IMR-90 (cell line): Measurements from ENCODE around the gene INO80. TPM values are rescaled to one million over a fixed set of nuclear protein-coding genes. Genes with fewer than 3 reads are reported as not detected.

Source experiments
- ATAC-seq: fragments of 200-7000 bp; cut with Tn5 transposase; 2 replicates; pipeline ENCODE4 v1.9.1; 2020; ENCODE audit warnings: low read depth, mild to moderate bottlenecking, moderate library complexity
- BruUV-seq: library from RNA; stranded (reverse); fragments of 400-500 nt; replicated peaks from 2 replicates; lab custom pipeline; 2021; lab: Mats Ljungman, UMichigan
- CTCF ChIA-PET: fragments of 300-600 bp; formaldehyde crosslinking; extraction: SDS; loops from one replicate; lab custom pipeline; 2021; ENCODE audit warnings: antibody characterized with exemption; lab: Yijun Ruan, JAX
- POLR2A ChIA-PET: fragments of 300-600 bp; sonication (Branson Sonifier 250); formaldehyde crosslinking; loops from one replicate; lab custom pipeline; 2022; ENCODE audit warnings: antibody characterized with exemption; ENCODE audit not compliant: unreplicated experiment; lab: Charles Lee
- DNase-seq: peaks from one replicate; pipeline ENCODE4 v3.0.0; 2013
- H2AFZ ChIP-seq: replicated peaks from 2 replicates; pipeline ENCODE3; 2013; ENCODE audit warnings: low read length, mild to moderate bottlenecking; ENCODE audit not compliant: poor library complexity
- H2AK5ac ChIP-seq: 2 replicates; pipeline ENCODE4 v1.6.1; 2013; ENCODE audit warnings: low read depth, low read length, inconsistent platforms
- H2AK9ac ChIP-seq: replicated peaks from 2 replicates; pipeline ENCODE3; 2013; ENCODE audit warnings: mild to moderate bottlenecking, low read depth, low read length, moderate library complexity; ENCODE audit not compliant: poor library complexity
- H2BK120ac ChIP-seq: 2 replicates; pipeline ENCODE4 v1.6.1; 2013; ENCODE audit warnings: low read depth, low read length, inconsistent platforms
- H2BK15ac ChIP-seq: 3 replicates; pipeline ENCODE4 v1.6.1; 2013; ENCODE audit warnings: low read depth, low read length, inconsistent platforms
- H2BK20ac ChIP-seq: 2 replicates; pipeline ENCODE4 v1.6.1; 2013; ENCODE audit warnings: low read depth, mild to moderate bottlenecking, inconsistent platforms, low read length, moderate library complexity
- H2BK5ac ChIP-seq: 2 replicates; pipeline ENCODE4 v1.6.1; 2013; ENCODE audit warnings: mild to moderate bottlenecking, low read depth, low read length, inconsistent platforms; ENCODE audit not compliant: poor library complexity, severe bottlenecking
- H3K14ac ChIP-seq: replicated peaks from 2 replicates; pipeline ENCODE4 v1.6.1; 2013; ENCODE audit warnings: low read depth, low read length, inconsistent platforms
- H3K18ac ChIP-seq: 2 replicates; pipeline ENCODE4 v1.6.1; 2013; ENCODE audit warnings: low read depth, low read length, control low read depth
- H3K23ac ChIP-seq: 2 replicates; pipeline ENCODE4 v1.6.1; 2013; ENCODE audit warnings: low read depth, low read length, inconsistent platforms
- H3K27ac ChIP-seq: 2 replicates; pipeline ENCODE4 v1.5.1; 2013; ENCODE audit warnings: mild to moderate bottlenecking, control low read depth, low read length; ENCODE audit not compliant: insufficient read depth
- H3K27me3 ChIP-seq: 2 replicates; pipeline ENCODE4 v1.6.1; 2013; ENCODE audit warnings: low read length; ENCODE audit not compliant: control insufficient read depth, insufficient read depth
- H3K36me3 ChIP-seq: 2 replicates; pipeline ENCODE4 v1.6.1; 2013; ENCODE audit warnings: low read length, mixed read lengths; ENCODE audit not compliant: control insufficient read depth, insufficient read depth
- H3K4ac ChIP-seq: 2 replicates; pipeline ENCODE4 v1.6.1; 2013; ENCODE audit warnings: low read depth, low read length, inconsistent platforms
- H3K4me1 ChIP-seq: 2 replicates; pipeline ENCODE4 v1.6.1; 2013; ENCODE audit warnings: low read length, mixed read lengths; ENCODE audit not compliant: control insufficient read depth, insufficient read depth
- H3K4me2 ChIP-seq: 2 replicates; pipeline ENCODE4 v1.6.1; 2013; ENCODE audit warnings: low read depth, mild to moderate bottlenecking, control low read depth, low read length, moderate library complexity
- H3K4me3 ChIP-seq: 2 replicates; pipeline ENCODE4 v1.5.1; 2013; ENCODE audit warnings: low read depth, mild to moderate bottlenecking, control low read depth, low read length, moderate library complexity; ENCODE audit not compliant: insufficient read depth
- H3K56ac ChIP-seq: 2 replicates; pipeline ENCODE4 v1.6.1; 2013; ENCODE audit warnings: low read length, inconsistent platforms; ENCODE audit not compliant: insufficient read depth; ENCODE audit errors: extremely low read depth
- H3K79me1 ChIP-seq, 2 experiments: 2 replicates each; pipeline ENCODE4 v1.6.1; 2013; ENCODE audit warnings: low read length in 2 of 2, inconsistent platforms in 1 of 2, low read depth in 1 of 2
- H3K9ac ChIP-seq: 2 replicates; pipeline ENCODE4 v1.6.1; 2013; ENCODE audit warnings: low read depth, low read length, control low read depth
- H3K9me1 ChIP-seq: 2 replicates; pipeline ENCODE4 v1.6.1; 2013; ENCODE audit warnings: low read length, inconsistent platforms; ENCODE audit not compliant: insufficient read depth
- H3K9me3 ChIP-seq: 2 replicates; pipeline ENCODE4 v1.6.1; 2013; ENCODE audit warnings: low read length; ENCODE audit not compliant: control insufficient read depth, insufficient read depth
- H4K20me1 ChIP-seq: 2 replicates; pipeline ENCODE4 v1.6.1; 2013; ENCODE audit warnings: low read length, inconsistent platforms; ENCODE audit not compliant: insufficient read depth
- H4K5ac ChIP-seq: 2 replicates; pipeline ENCODE4 v1.6.1; 2013; ENCODE audit warnings: mild to moderate bottlenecking, low read depth, low read length, control low read depth
- H4K8ac ChIP-seq, 2 experiments: 2 replicates each; pipeline ENCODE4 v1.6.1; 2013; ENCODE audit warnings: low read depth in 2 of 2, low read length in 2 of 2, control low read depth in 1 of 2, inconsistent platforms in 1 of 2
- H4K91ac ChIP-seq: 2 replicates; pipeline ENCODE4 v1.6.1; 2013; ENCODE audit warnings: low read depth, low read length, inconsistent platforms; ENCODE audit not compliant: insufficient read depth
- BHLHE40 ChIP-seq: fragments of 150-350 bp; IDR thresholded peaks from 2 replicates; pipeline ENCODE4 v1.6.1; 2016; ENCODE audit warnings: mild to moderate bottlenecking, low read depth, low read length
- CEBPB ChIP-seq: IDR thresholded peaks from 2 replicates; pipeline ENCODE4 v1.6.1; 2012; ENCODE audit warnings: low read depth, low read length, improper control_type of control experiment
- CHD1 ChIP-seq: IDR thresholded peaks from 2 replicates; pipeline ENCODE4 v1.6.1; 2012; ENCODE audit warnings: low read depth, low read length, improper control_type of control experiment
- FOS ChIP-seq: fragments of 150-350 bp; IDR thresholded peaks from 2 replicates; pipeline ENCODE4 v1.6.1; 2016; ENCODE audit warnings: low read depth, low read length
- MAFK ChIP-seq: IDR thresholded peaks from 2 replicates; pipeline ENCODE4 v1.6.1; 2012; ENCODE audit warnings: low read depth, low read length, improper control_type of control experiment
- MAZ ChIP-seq: IDR thresholded peaks from 2 replicates; pipeline ENCODE4 v1.6.1; 2012; ENCODE audit warnings: low read depth, mild to moderate bottlenecking, low read length, improper control_type of control experiment, moderate library complexity, borderline replicate concordance
- NFE2L2 ChIP-seq: fragments of 150-350 bp; IDR thresholded peaks from 2 replicates; pipeline ENCODE4 v1.6.1; 2016; ENCODE audit warnings: low read depth, mild to moderate bottlenecking, low read length
- POLR2A ChIP-seq: IDR thresholded peaks from 2 replicates; pipeline ENCODE4 v1.6.1; 2012; ENCODE audit warnings: mild to moderate bottlenecking, low read depth, low read length
- RAD21 ChIP-seq: IDR thresholded peaks from 2 replicates; pipeline ENCODE4 v1.6.1; 2012; ENCODE audit warnings: low read length, improper control_type of control experiment
- RCOR1 ChIP-seq: IDR thresholded peaks from 2 replicates; pipeline ENCODE4 v1.6.1; 2012; ENCODE audit warnings: mild to moderate bottlenecking, low read length, improper control_type of control experiment; ENCODE audit not compliant: insufficient replicate concordance
- RFX5 ChIP-seq: IDR thresholded peaks from 2 replicates; pipeline ENCODE4 v1.8.0; 2012; ENCODE audit warnings: low read depth, mild to moderate bottlenecking, low read length, moderate library complexity
- SMC3 ChIP-seq: fragments of 150-350 bp; IDR thresholded peaks from 2 replicates; pipeline ENCODE4 v1.6.1; 2016; ENCODE audit warnings: low read depth, mild to moderate bottlenecking, antibody characterized with exemption, low read length, moderate library complexity
- USF2 ChIP-seq: fragments of 150-350 bp; IDR thresholded peaks from 2 replicates; pipeline ENCODE4 v1.6.1; 2017; ENCODE audit warnings: mild to moderate bottlenecking, antibody characterized with exemption, low read length, low read depth
- WGBS, 2 experiments: methylation state at CpG; one replicate each; pipeline versions ENCODE4 v1.1.5 to v1.1.7; 2013; ENCODE audit warnings: missing lambda C conversion rate in 2 of 2; ENCODE audit not compliant: insufficient read length in 1 of 2; ENCODE audit errors: extremely low coverage in 2 of 2; 5-methylcytosine and 5-hydroxymethylcytosine counted together
- dilution Hi-C: fragments of 300-500 bp; cut with HindIII; formaldehyde crosslinking; loops from one replicate; pipeline ENCODE4 v1.14.3; 2018; ENCODE audit warnings: low sequenced_read_pairs; ENCODE audit not compliant: unreplicated experiment
- in situ Hi-C: fragments of 300-500 bp; cut with MboI; formaldehyde crosslinking; loops from 3 replicates; pipeline ENCODE4 v1.14.3; 2019; ENCODE audit warnings: low sequenced_read_pairs, inconsistent platforms, mixed read lengths
- intact Hi-C: fragments of 100-400 bp; cut with micrococcal nuclease; formaldehyde crosslinking; loops from 2 replicates; pipeline ENCODE4 v1.10.0; 2022
- polyA plus RNA-seq, 3 experiments: library from polyadenylated mRNA; depleted of rRNA; stranded (reverse); fragments of >200 nt; gene quantifications; 2 replicates each; pipeline ENCODE4 v1.2.3, GENCODE V29; 2012; ENCODE audit warnings: low replicate concordance in 1 of 3
- total RNA-seq: library from RNA; depleted of rRNA; stranded (reverse); fragments of >200 nt; gene quantifications from 2 replicates; pipeline ENCODE4 v1.2.3, GENCODE V29; 2012
- TF ChIP-seq, protein P1 (sequence below): fragments of 150-350 bp; IDR thresholded peaks from 2 replicates; pipeline ENCODE4 v1.6.1; 2016; ENCODE audit warnings: low read depth, mild to moderate bottlenecking, low read length, moderate library complexity, borderline replicate concordance
- TF ChIP-seq, protein P2 (sequence below): conservative IDR thresholded peaks from 2 replicates; pipeline ENCODE4 v1.5.1; 2012; ENCODE audit warnings: mild to moderate bottlenecking, low read depth, low read length, improper control_type of control experiment

The INO80 gene
- total and polyA plus RNA-seq, 2 of the 4 experiments (the other 2 are of a cell fraction): 6.0 to 13.3 TPM

GRCh38 chr15:40968290-40969085 lies 147.6 kb downstream of the INO80 start:
- Histone ChIP-seq H2AK5ac (peak overlapping the region; percentile 64; the same call in 1 of the 2 replicates), H3K9ac (no peak overlapping the region), H2BK20ac (no peak overlapping the region), H3K23ac (peak overlapping the region; percentile 11; the same call in 1 of the 2 replicates), H3K9me1 (peaks cover 6% of the 10 kb centered on the region), H4K20me1 (no peaks in the 10 kb centered on the region), H2BK15ac (0 out of 3 replicates have a peak overlapping the region, but pooled peaks have one; percentile 30), H3K79me1 (no peaks in the 10 kb centered on the region), H2AFZ (no peak overlapping the region), H3K27me3 (no peaks in the 10 kb centered on the region), H3K4ac (no peak overlapping the region; the same call in none of the 2 replicates), H2BK120ac (no peak overlapping the region), H2BK5ac (no peak overlapping the region), H3K4me3 (no peak overlapping the region), H3K14ac (no peak overlapping the region), H3K27ac (no peak overlapping the region), H3K36me3 (no peaks in the 10 kb centered on the region), H4K91ac (no peak overlapping the region; the same call in 1 of the 2 replicates), H3K4me2 (no peak overlapping the region), H3K9me3 (no peaks in the 10 kb centered on the region), H3K4me1 (peaks cover 12% of the 10 kb centered on the region), H2AK9ac (no peak overlapping the region), H3K56ac (no peak overlapping the region), H3K18ac (no peak overlapping the region), H4K5ac (no peak overlapping the region), H4K8ac (no peak overlapping the region)
- no TSS peak for BruUV-seq
- no peak for DNase-seq
- dilution Hi-C loops: no loop called here
- ChIA-PET CTCF (interaction anchor here (1.0 kb wide), 1 partner anchor 50 kb away, joined by 3 read pairs; no protein-coding TSS in a partner anchor), POLR2A (no interaction called here)
- 80% methylated on average over 1 of the region's 7 CpGs; no CpG with 5 or more reads in 1 of the 2 experiments for WGBS, 2 experiments
- ATAC-seq: no peak
- intact Hi-C loops: no loop called here
- in situ Hi-C loops: no loop called here
- TF ChIP-seq RFX5 (no peak), NFE2L2 (no peak), USF2 (no peak), RCOR1 (no peak), RAD21 (no peak), SMC3 (no peak), POLR2A (no peak), MAZ (no peak), FOS (no peak), CHD1 (no peak), CEBPB (no peak), BHLHE40 (no peak), MAFK (no peak)
- TF ChIP-seq, protein P1, sequence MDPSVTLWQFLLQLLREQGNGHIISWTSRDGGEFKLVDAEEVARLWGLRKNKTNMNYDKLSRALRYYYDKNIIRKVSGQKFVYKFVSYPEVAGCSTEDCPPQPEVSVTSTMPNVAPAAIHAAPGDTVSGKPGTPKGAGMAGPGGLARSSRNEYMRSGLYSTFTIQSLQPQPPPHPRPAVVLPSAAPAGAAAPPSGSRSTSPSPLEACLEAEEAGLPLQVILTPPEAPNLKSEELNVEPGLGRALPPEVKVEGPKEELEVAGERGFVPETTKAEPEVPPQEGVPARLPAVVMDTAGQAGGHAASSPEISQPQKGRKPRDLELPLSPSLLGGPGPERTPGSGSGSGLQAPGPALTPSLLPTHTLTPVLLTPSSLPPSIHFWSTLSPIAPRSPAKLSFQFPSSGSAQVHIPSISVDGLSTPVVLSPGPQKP: no peak
- TF ChIP-seq, protein P2, sequence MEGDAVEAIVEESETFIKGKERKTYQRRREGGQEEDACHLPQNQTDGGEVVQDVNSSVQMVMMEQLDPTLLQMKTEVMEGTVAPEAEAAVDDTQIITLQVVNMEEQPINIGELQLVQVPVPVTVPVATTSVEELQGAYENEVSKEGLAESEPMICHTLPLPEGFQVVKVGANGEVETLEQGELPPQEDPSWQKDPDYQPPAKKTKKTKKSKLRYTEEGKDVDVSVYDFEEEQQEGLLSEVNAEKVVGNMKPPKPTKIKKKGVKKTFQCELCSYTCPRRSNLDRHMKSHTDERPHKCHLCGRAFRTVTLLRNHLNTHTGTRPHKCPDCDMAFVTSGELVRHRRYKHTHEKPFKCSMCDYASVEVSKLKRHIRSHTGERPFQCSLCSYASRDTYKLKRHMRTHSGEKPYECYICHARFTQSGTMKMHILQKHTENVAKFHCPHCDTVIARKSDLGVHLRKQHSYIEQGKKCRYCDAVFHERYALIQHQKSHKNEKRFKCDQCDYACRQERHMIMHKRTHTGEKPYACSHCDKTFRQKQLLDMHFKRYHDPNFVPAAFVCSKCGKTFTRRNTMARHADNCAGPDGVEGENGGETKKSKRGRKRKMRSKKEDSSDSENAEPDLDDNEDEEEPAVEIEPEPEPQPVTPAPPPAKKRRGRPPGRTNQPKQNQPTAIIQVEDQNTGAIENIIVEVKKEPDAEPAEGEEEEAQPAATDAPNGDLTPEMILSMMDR: no peak
